HG03108 (cell line): Measurements from ENCODE around the gene BRSK1.
"Not testable (repeated sequence)": the region's sequence is repeated elsewhere in the genome, so short reads cannot be mapped to it uniquely, and the experiment has no call there.

ENCODE experiments used
- ATAC-seq: cut with Tn5 transposase; IDR thresholded peaks from one replicate; pipeline ENCODE4 v1.9.1; 2021; ENCODE audit warnings: moderate library complexity; ENCODE audit not compliant: unreplicated experiment

Gene BRSK1

DNA sequence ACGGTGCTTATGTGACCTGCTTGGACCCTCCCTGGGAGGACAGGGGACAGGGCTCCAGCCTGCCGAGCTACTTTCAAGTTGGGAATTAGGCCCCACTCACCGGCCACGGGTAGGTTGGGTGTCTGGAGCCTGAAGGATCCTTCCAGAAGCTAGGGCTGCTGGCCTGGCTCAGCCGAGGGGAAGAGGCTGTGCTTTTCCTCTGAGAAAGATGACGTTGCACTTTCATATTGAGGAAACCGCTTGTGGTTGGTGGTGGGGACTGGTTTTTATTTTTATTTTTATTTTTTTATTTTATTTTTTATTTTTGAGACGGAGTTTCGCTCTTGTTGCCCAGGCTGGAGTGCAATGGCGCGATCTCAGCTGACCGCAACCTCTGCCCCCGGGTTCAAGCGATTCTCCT lies 41.4 kb downstream of the BRSK1 start, which contains the start of gene TMEM150B:
Gene TMEM150B (minus strand): TSS at position 170 of the 400 bp plus-strand sequence. CDS start 4,305 bp downstream, outside the sequence.
- ATAC-seq: no peak

DNA sequence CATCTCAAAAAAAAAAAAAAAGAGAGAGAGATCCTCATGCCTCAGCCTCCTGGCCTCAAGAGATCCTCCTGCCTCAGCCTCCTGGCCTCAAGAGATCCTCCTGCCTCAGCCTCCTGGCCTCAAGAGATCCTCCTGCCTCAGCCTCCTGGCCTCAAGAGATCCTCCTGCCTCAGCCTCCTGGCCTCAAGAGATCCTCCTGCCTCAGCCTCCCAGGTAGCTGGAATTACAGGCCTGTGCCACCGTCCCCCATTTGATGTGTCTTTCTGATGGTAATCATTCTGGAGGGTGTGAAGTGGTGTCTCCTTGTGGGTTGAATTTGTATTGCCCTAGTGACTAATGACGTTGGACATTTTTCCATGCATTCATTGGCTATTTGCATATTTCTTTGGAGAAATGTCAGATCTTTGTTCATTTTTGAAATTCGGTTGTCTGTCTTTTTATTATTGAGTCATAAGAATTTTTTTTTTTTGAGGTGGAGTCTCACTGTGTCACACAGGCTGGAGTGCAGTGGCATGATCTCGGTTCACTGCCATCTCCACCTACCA lies 45.0 kb downstream of the BRSK1 start:
- ATAC-seq: not testable (repeated sequence)

DNA sequence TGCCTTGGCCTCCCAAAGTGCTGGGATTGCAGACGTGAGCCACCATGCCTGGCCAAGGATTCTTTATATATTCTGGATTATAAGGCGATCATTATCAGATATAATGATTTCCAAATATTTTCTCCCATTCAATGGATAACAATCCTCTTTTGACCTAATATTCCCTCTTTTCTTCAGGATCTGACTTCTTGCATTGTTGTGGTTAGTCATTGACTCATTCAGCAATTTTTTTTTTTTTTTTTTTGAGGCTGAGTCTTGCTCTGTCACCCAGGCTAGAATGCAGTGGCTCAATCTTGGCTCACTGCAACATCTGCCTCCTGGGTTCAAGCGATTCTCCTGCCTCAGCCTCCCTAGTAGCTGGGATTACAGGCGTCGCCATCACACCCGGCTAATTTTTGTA lies 46.0 kb downstream of the BRSK1 start:
- not testable (repeated sequence) for ATAC-seq

DNA sequence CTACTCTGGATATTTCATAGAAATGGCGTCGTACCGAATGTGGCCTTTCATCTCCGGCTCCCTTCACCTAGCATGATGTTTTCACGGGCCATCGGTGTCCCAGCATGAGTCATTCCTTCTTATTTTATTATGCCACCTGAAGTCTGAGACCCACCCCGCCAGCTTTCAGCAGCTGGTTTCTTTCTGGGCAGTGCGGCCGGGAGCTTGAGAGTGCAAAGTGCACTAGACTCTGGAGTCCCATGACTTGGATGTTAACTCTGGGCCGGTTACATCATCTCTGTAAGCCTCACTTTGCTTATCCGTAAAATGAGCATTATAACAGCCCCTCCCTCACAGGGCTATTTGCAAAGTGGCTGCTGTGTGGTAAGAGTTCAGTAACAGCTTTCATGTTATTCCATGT lies 50.1 kb downstream of the BRSK1 start:
- ATAC-seq: no peak

DNA sequence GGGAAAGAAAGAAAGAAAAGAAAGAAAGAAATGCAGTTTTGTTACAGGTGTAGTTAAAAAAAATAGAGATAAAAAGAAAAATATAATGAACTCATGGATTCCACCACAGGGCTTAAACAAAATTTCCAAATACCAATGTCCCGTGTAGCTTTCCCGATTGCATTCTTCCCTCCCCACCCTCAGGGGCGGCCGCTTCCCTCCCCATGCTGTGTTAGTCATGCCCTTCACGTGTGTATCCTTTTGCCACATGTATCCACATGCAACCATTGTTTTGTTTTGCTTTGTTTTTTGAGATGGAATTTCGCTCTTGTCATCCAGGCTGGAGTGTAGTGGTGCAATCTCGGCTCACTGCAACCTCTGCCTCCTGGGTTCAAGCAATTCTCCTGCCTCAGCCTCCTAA lies 52.3 kb downstream of the BRSK1 start:
- ATAC-seq: no peak

DNA sequence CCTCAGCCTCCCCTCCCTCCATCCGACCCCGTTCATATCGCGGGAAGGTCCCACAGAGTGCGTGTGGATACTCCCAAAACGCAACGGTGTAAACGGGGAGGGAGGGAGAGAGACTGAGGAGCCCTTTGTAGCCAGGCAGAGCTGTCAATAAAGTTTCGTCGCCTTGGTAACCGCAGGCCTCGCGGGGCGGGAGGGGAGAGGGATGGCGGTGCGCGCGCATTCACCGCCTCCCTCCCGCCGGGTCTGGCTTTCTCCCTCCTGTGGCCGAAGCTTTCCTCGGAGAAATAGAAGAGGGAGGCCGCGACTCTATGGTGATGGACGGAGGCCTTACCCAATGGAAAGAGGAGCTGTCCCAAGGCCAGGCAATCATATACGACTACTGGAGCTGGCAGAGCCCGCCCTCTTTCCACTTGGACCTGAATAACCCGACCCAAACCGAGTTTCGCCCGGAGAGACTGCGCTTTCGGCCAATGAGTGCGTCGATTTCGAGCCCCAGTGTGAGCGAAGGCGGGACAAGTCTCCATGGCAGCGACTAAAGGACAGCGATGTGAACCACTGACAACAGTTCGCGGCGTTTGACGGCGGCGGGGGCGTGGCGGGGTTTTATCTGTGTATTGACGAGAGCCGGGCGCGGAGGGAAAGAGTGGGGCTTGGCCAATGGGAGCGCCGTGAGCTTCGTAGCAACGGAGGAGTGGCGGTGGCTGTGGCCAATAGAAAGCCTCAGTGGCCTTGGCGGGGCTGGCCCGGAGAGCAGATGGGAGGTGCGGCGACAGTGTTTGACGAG lies 55.5 kb downstream of the BRSK1 start, which contains the start of gene KMT5C:
Gene KMT5C (plus strand): TSS at position 772 of the 784 bp plus-strand sequence. CDS start 2,061 bp downstream, outside the sequence.
- peak; percentile 73 for ATAC-seq

DNA sequence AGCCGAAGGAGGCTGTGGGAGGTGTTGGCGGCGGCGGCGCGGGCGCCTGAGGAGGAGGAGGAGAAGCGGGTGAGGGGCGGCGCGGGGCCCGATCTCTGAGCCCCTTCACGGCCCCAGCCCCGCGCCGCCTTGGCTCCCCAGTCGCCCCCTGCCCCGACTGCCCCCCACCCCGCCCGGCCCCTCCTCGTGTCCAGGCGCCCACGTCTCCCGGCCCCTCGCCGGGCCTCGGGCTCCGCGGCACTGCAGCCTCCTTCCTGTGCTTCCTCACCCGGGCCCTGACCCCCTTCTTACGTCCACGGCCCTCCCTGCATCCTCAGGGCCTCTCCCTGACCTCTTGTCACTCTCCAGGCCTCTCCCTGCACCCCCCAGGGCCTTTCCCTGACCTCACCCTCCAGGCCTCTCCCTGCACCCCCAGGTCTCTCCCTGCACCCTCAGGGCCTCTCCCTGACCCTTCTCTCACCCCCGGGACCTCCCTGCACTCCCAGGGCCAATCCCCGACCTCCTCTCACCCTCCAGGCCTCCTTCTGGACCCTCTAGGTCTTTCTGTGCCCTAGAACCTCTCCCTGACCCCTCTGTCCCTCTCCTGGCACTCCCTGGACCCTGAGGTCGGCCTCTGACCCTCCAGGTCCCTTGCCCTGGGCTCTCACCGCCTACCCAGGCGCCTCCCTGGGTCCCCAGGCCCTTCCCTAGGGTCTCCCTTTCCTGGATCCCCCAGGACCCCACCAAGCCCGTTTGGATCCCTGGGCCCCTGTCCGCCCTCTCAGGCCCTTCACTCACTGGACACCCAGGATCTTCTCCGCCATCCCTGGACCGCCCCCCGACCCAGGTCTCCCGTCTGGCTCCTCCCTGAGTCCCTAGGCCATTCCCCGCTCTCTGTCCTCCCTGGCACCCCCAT lies 56.3 kb downstream of the BRSK1 start:
- ATAC-seq: no peak

DNA sequence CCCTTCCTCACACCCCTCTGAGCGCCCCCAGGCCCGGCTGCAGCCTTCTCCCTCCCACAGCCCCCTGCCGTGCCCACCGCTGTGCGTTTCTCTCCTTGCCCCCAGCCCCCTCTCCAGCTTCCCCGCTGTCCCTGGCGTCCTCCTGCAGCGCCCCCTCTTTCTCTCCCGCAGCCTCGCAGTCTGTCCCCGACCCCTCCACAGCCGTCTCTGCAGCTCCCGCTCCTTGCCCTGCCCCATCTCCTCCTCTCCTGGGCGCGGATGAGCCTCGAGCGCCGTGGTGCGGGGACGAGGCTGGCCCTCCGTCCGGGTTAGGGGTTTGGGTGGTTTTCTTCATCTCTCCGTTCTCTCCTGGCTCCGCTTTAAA lies 57.0 kb downstream of the BRSK1 start:
- ATAC-seq: no peak

DNA sequence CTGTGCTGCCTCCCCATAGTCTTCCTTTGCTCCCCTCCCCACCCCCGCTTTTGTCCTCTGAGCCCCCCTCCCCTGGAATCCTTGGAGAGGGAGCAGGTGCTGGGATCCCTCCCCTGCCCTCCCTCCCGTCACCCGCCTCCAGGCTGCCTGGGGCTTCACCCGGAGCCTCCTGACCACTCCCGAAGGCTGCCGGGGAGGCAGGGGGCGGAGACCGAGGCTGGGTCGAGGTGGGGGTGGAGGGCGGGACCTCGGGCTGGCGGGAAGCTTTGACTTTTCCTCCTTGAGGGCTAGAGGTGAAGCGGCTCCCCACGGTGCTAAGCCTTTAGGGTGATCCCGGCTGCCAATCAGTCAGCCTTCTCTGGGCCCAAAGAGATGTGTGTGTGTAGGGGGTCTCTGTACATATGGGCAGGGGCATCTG lies 57.4 kb downstream of the BRSK1 start:
- ATAC-seq: no peak

DNA sequence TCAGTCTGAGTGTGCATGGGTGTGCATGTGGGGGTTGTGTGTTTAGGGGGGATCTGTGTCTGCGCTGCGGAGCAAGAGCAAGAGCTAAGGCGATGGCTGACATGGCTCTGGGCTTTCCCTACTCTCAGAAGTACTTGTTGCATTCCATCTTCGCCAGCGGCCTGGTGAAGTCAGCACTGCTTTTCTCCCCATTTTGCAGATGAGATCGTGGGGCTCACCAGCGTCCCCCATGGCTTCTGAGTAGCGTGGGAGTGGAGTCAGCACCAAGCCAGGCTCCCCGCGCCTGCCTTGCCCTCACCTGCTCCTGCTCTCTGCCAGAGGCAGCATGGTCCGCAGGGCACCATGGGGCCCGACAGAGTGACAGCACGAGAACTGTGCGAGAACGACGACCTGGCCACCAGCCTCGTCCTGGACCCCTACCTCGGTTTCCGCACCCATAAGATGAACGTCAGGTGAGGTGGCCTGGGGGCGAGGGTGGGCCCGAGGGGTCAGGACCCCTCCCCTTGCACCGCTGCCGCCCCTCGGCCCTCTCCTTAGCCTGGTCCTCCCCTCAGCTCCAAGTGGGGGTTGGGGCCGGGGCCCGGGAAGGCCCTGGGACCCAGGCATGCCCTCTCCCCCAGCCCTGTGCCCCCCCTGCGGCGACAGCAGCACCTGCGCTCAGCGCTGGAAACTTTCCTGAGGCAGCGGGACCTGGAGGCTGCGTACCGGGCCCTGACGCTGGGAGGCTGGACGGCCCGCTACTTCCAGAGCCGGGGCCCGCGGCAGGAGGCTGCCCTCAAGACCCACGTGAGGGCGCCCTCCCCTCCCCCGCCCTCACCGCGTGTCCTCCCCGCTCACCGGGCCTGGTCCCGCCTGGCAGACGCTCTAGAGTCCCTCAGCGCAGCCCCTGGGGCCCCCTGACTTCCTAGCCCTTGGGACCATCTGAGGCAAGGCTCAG lies 58.1 kb downstream of the BRSK1 start:
- no peak for ATAC-seq

DNA sequence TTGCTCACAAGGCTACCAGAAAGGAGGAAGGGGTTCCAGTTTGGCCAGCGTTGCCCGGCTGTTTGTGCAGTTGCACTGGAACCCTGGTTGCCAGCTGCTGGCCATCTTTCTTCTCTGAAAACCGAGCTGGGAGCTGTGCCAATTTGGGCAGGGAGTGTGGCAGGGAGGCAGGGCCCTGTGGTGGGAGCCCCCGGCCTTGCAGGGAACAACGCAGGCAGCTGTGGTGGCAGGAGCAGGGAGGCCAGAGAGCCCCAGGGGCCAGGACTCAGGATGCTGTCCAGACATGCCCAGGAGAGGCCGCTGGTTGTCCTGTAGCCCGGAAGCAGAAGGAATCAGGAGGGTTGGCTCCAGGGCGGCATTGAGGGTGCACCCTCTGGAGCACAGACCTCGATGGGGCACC lies 60.6 kb downstream of the BRSK1 start:
- ATAC-seq: no peak

DNA sequence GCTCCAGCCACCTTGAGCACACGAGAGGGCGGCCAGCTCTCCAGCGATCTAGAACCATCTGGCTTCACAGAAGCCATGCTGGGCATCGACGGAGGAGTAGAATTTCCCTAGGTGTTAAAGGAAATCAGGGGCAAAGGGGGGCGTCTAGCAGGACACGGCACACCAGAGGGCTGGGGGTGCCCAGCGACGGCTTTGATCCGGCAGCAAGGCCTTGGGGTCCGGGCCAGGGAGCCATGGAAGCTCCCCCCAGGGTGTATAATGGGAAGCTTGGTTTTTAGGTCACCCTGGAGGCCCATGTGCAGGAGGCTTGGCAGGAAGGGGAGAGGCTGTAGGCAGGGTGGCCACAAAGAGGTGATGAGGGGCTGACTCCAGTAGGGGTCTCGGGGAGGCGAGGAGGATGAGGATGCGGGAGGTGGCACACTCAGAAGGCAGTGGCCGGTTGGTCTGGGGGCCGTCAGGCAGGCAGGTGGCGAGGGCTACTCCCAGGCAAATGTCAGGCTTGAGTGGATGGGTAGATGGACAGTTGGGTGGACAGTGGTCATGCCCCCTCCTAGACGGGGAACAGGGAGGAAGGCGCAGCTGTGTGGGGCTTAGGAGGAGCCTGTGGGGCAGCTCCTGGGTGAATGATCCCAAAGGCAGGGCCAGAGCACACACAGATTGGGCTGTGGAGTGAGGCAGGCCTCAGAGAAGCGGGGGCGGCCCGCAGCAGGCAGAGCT lies 61.5 kb downstream of the BRSK1 start:
- ATAC-seq: no peak

DNA sequence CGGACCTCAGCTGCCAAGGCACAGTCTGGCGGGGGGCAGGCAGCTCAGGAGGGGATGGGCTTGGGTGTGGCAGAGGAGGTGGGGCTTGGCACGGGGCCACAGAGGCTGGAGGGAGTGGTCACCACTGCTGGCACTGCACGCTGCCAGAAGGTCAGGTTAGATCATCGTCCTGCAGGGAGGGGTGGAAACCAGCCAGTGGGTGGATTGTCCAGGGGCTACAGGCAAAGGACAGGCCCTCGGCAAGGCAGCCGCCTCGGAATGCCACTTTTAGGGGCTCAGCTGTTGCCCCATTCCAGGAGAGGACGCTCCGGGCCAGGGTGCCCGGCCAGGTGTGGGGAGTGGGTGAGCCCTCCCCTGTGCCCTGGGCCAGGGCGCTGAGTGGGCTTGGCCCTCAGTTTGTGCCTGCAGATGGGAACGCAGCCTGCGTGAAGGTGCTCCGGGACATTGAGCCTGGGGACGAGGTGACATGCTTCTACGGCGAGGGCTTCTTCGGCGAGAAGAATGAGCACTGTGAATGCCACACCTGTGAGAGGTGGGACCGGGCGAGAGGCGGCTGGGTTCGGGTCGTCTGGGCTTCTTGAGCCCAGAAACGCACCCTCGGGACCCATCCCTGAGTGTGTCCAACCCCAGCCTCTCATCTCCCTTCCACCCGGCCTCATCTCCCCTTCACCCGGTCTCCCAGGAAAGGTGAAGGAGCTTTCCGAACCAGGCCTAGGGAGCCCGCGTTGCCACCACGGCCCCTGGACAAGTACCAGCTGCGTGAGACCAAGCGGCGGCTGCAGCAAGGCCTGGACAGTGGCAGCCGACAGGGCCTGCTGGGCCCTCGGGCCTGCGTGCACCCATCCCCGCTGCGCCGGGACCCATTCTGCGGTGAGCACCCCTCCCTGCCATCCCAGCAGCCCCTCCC lies 62.3 kb downstream of the BRSK1 start:
- no peak for ATAC-seq

DNA sequence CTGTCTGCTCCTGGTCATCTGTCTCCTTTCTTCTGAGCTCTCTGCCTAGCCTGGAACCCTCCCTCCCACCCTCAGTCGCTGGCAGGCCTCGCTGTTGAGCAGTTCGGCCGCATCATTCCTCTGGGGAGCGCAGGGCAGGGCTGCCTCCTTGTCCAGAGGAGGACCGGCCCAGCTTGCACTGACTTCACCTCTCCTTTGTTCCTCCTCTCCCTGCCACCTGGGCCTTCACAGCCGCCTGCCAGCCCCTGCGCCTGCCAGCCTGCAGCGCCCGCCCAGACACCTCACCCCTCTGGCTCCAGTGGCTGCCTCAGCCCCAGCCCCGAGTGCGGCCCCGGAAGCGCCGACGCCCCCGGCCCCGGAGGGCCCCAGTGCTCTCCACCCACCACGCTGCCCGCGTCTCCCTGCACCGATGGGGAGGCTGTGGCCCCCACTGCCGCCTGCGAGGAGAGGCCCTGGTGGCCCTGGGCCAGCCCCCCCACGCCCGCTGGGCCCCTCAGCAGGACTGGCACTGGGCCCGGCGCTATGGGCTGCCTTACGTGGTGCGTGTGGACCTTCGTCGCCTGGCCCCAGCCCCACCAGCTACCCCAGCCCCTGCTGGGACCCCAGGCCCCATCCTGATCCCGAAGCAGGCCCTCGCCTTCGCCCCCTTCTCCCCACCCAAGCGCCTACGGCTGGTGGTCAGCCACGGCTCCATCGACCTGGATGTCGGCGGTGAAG lies 63.1 kb downstream of the BRSK1 start:
- ATAC-seq: no peak

DNA sequence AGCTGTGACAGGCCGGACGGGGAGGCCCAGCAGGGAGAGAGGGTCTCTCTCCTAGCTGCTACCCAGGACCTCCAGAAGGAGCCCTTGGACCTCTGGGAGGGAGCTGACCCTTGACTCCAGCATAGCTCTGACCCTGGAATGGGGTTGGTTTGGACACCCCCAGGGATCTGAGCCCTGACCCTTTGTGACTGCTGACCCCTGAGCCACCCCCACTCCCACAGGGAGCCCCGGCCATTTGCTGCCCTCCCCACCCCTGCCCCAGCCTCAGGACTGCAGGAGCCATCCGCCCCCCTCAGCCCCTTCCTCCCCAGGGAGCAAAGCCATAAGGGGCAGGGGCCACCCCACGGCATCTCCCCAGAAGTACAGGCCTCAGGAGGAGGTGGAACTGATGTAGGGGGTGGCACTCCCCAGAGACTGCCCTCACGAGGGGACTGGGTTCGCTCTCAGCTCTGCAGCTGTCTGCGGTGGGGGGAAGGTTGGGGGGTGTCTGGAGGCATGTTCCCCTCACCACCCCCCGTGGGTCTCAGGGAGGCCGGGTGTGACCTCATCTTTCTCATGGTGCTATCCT lies 63.7 kb downstream of the BRSK1 start:
- ATAC-seq: no peak

DNA sequence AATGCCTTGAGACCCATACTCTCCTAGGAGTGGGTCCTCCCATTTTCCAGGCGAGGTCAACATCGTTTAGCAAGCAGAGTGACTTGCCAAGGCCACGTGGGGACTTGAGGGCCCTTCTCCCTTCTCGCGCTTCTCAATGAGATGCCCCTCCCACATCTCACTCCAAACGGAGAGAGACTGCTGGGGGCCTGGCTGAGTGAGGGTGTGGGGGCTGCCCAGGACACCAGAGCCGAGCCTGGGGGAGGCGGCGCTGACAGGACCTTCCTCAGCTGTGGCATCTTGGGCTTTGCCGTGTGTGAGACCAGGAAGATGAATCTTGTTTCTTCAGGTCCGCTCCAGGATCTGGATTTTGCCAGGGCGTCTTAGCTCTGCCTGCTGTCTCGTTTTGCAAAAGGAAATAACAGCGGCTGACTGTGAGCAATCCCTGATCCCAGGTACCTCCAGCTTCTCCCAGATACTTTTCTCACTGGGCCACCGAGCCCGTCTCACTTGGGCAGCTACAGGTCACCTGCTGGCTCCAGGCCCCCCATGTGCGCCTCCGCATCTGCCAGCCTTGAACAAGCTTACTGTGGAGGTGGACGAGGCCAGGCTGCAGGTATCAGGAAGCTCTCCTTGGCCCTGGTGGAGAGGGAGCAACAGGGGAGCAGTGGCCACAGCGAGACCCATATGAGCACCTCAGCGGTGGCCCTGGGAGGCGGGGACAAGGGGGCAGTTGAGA lies 64.7 kb downstream of the BRSK1 start:
- no peak for ATAC-seq

DNA sequence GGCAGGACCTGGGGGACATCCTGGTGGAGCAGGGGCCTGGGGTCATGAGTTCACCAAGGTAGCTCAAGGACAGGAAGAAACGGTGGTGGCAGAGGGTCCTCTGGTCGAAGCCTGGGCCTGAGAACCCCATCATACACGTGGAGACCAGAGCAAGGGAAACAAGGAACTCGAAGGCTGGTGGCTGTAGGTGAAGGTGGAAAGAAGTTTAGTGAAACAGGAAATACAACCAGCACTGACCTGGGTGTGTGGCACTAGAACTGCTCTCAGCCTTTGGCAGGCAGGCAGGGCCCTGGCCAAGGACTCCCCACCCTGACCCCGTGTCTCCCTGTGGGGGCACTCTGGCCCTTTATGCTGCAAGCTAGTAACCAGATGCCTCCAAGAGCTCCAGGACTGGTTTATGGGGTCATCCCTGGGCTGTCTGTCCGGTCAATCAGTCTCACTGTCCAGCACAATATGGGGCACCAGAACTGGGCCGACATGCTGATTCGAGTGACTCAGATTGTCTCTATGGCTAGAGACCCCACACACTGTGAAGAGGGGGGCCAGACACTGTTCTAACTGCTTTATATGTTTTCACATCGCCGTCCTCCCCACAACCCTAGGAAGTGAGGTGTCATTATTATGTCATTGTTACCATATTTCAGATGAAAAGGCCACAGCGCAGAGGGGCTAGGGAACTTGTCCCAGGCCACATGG lies 67.0 kb downstream of the BRSK1 start:
- no peak for ATAC-seq
